GM21737 (cell line): ENCODE data around the gene ASPDH.

ENCODE experiments used
- ATAC-seq: cut with Tn5 transposase; IDR thresholded peaks from one replicate; pipeline ENCODE4 v1.9.1; 2021; ENCODE audit warnings: mild to moderate bottlenecking, moderate library complexity; ENCODE audit not compliant: unreplicated experiment

ASPDH gene

DNA sequence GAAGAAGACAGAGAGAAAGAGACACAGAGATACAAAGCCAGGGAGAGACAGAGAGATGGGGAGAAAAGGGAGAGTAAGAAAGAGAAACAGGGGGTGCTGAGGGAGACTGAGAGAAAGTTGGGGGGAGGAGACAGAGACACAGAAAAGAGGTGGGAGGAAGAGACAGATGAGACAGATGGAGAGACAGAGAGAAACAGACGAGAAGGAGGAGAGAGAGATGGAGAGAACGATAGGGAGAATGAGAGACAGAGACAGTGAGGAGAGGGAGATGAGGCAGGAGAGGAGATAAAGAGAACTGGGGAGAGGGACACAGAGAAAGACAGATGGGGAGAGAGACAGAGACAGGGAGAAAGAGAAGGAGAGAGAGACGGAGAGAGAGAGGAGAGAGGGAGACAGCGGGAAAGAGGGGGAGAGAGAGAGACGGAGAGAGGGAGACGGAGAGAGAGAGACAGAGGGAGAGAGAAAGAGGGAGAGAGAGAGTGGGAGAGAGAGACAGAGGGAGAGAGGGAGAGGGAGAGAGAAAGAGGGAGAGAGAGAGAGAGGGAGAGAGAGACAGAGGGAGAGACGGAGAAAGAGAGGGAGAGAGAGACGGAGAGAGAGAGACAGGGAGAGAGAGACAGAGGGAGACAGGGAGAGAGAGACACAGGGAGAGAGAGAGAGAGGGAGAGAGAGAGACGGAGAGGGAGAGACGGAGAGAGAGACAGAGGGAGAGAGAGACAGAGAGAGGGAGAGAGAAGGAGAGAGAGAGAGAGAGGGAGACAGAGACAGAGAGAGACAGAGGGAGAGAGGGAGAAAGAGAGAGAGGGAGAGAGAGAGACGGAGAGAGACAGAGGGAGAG lies 15.3 kb downstream of the ASPDH start:
- no peak for ATAC-seq

DNA sequence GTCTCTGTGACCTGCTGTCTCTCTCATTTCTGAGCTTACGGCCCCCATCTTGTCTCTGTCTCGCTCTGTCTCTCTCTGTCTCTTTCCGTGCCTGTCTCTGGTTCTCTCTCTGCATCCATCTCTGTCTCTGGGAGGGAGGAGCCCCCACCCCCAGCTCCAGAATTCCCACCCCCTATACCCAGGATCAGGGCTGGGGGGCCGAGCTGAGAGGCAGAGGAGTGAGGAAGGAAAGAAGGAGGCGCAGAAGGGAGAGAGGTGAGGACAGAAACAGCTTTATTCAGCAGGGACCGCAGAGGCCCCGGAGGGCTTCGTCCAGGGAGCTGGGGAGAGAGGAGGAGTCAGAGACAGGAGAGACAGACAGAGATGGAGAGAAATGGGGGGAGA lies 16.7 kb downstream of the ASPDH start:
- ATAC-seq: no peak

DNA sequence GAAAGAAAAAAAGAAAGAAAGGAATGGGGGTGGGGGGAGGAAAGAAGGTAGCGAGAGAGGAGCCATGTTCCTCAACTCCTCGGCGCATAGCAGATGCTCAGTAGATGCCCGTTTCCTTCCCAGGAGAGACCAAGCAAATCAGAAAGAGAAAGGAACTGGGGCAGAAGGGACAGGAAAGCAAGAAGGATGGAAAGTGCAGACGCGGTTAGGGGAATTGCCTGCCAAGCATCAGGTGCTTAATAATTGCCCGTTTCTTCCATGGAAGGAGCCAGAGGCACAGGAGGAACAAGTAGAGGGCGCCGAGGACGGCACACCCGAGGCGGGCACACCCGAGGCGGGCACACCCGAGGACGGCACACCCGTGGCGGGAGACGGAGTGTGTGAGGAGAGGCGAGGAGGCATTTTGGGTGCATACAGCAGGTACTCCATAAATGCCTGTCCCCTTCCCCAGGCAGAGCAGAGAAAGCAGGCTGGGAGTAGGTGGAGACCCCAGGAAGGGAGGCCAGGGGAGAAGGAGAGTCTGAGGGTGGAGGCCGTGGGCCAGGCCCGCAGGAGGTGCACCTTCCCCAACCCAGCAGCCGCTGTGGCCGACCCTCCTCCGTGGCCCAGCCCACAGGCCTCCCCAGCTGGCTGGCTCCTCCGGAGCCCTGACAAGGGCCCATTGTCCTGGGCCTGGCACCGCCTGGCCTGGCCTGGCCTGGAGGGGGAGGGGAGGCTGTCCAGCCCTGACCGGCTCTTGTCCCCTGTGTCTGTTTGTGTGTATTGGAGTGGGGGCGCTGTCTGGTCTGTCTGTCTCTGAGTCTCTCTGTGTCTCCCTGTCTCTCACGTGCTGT lies 17.3 kb downstream of the ASPDH start:
- no peak for ATAC-seq

DNA sequence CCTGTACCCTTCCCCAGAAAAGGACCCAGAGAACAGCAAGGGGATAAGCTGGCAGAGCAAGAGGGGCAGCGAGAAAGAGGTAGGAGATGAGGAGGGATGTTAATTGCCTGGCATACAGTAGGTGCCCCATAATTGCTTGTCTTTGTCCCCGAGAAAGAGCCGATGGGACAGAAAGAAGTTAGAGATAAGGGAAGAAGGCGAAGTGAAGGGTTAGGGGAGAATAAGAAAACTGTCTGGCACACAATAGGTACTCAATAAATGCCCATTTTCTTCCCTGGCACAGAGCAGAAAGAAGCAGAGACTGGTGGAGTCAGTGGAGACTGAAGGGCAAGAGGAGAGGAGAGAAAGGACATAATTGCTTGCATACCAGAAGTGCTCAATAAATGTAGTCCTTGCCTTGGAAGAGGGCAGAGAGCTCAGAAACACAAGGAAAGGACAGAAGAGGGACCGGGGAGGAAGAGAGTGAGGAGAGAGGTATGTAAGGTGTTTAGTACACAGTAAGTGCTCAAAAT lies 18.6 kb downstream of the ASPDH start:
- ATAC-seq: no peak

DNA sequence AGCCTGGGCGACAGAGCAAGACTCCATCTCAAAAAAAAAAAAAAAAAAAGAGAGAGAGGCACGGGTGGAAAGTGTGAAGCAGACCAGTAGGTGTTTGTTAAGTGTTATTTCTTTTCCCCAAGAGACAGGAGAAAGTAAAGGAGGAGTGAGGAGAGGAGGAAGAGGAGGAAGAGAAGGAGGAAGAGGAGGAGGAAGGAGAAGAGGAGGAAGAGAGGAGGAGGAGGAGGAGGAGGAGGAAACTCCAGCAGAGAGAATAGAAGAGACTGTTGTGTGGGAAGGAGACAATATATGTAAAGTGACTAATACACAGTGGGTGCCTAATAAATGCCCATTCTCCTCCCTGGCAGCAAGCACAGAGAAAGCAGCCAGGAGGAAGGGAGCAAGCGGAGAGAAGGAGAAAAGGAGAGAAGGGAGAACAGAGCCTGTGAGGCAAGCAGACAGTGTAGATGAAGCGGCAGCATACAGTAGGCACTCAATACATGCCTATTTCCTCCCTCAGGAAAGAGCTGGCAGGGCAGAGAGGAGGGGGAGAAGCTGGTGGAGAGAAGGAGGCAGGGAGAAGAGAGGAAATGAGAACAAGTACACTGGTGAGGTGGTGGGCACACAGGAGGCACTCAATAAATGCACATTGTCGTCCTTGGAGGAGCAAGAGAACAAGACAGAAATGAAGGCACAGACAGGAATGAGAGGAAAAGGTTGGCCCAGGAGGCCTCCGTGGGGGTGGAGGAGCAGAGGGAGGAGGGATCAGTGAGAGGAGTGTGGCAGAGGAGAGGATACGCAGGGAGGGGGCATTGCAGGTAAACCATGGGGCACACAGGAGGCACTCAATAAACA lies 19.3 kb downstream of the ASPDH start:
- no peak for ATAC-seq

DNA sequence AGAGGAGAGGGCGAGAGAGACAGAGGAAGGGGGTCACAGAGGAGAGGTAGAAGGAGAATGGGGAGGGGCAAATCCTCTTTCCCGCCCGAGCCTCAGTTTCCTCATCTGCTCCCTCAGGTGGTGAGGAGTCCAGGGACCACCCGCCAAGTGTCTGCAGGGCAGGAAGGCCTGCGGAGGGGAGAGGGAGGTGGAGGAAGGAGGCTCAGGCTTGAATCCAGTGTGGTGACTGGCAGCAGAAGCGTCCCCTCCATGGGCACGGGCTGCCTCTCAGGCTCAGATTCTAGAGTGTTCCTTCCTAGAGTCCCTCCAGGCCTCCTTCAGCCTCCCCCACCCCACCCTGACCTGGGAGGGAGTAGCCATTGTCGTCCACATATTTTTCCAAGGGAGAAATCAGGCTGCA lies 20.5 kb downstream of the ASPDH start:
- no peak for ATAC-seq

DNA sequence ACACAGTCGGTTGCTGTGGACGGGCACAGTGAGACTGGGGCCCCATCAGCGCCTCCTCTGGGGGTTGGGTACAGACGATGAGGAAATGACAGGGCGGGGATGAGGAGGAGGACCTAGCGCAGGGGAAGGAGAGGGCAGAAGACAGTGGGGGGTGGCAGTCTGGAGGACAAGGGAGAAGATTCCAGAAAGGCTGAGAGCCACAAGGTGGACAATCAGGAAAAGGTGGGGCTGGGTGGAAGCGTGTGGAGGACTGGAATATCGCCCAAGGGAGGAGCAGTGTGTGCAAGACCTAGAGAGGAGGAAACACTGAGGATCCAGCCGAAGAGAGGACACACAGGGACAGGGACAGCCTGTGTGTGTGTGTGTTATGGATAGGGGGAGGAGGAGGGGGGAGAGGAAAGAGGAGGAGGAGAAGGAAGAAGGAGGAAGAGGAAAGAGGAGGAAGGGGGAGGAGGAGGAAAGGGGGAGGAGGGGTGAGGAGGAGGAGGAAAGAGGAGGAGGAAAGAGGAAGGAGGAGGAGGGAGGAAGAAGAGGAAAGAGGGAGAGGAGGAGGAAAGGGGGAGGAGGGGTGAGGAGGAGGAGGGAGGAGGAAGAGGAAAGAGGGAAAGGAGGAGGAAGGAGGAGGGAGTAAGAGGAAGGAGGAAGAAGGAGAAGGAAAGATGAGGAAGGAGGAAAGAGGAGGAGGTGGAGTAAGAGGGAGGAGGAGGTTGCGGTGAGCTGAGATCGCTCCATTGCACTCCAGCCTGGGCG lies 21.2 kb downstream of the ASPDH start:
- no peak for ATAC-seq

DNA sequence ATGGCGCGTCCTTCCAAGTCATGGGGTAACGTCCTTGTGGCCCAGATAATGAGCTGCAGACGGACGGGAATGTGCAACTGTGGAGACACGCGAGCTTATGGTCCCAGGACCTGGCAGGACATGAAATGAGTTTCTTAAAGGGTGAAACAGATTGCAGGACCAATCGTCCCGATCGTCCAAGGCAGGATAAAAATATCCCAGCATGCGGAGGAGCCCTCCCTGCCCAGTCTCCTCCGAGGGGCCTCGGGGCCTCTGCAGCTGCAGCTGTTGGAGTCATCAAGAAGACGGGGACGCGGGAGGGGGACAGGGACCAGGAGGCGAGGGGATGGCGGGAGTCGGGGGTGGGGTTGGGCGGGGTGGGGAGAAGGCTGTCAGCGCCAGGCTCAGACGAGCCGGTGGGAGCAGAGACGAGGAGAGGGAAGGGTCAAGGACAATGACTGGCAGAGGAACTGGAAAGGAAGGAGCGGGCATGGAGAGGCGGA lies 22.7 kb downstream of the ASPDH start:
- ATAC-seq: no peak

DNA sequence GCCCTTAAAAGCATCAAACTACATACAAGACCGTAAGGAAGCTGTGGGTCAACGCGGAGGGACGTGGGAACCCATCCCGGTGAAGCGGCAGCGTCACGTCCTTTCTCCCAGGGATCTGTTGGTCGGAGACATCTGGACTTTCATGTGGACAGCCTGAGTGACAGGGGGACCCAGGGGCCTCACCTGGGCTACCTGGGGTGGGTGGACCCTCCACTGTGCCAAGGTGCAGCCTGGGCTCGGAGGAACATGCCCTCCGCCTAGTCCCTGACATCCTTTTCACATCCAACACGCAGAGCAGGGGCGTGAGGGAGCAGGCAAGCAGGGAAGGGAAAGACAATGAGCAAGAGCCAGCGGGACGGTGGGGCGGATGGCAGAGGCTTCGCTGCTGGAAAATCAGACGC lies 23.3 kb downstream of the ASPDH start:
- ATAC-seq: no peak

DNA sequence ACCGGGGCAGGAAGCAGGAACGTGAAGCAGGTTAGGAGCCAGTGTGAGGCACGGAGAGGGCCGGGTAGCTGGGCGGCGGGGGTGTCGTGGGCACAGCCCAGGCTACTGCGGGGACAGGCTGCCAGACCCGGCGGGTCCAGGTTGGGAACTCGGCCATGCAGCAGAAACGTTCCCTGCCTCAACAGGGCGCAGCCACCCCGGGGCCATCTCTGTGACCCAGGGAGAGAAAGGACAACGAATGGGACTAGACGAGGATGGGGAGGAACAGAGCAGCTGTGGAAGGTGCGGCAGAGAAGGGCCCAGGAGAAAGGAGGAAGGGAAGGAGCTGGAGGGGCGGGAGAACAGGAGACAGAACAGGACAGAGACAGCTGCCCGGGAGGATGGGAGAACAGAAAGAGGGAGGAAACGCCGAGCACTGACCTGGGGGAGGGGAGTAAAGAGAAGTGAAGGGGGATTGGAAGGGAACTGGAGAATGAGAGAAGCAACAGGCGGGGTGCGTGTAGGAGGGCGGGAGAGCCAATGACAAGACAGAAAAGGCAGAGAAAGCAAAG lies 24.2 kb downstream of the ASPDH start:
- ATAC-seq: no peak

DNA sequence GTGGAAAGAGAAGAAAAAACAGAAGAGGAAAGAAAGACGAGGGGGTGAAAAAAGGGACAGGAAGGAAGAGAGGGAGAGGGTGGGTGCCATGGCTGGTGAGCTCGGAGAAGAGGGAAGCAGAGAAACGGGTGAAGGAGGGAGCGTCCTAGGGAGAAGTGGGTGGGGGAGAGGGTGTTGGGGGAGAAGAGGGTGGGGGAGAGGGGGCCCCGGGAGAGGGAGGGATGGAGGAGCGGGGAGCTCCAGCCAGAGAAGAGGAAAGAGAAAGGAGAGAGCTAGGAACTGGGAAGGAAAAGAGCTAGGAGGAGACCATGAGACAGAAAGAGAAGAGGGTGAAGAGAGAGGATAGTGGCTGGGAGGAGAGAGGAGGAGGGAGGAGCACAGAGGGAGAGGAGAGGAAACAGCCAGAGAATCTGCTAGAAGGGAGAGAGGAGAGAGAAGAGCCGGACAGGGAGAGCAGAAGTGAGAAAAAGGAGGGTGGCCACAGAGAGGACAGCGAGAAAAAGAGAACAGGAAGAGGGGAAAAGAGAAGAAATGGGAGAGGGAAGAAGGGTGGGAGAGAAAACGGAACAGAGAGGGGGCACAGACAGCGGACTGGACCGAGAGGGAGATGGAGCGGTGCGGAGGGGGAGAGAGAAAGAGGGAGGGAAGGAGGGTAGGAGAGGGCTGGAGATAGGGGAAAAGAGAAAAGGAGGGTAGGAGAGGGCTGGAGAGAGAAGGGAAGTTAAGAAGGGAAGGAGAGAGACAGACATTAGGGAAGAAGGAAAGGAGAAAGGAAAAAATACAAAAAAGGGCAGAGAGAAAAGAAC lies 25.1 kb downstream of the ASPDH start:
- ATAC-seq: no peak

DNA sequence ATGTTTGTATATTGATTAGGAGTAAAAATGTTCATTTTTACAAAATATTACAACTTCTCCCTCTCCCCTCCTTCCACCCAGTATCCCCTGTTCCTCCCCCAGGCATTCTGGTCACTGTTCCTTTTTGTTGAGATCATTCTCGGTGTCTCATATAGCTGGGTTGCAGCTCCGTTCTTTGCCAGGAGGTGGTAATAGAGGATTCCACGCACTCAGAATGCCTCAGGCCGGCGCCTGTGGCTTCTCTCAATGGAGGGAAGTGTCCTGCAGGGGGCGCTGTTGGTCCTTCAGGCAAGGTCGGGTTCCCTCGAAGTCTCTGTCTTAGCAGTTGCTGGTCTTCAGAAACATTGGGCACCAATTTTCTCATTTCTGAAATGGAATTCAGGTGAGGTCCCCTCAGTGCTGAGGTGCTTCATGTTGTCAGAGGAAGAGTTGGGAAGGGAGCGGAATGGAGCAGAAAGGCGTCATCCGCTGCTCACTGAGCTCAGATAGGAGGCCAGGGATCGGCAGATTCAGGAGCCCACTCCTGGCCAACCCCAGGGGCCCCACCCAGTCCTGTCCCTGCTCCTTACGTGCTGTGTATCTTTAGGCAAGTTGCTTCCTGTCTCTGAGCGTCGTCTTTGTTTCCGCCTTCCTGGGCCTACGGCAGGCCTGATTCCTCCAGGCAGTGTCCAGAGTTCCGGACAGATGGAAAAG lies 26.7 kb downstream of the ASPDH start:
- no peak for ATAC-seq

DNA sequence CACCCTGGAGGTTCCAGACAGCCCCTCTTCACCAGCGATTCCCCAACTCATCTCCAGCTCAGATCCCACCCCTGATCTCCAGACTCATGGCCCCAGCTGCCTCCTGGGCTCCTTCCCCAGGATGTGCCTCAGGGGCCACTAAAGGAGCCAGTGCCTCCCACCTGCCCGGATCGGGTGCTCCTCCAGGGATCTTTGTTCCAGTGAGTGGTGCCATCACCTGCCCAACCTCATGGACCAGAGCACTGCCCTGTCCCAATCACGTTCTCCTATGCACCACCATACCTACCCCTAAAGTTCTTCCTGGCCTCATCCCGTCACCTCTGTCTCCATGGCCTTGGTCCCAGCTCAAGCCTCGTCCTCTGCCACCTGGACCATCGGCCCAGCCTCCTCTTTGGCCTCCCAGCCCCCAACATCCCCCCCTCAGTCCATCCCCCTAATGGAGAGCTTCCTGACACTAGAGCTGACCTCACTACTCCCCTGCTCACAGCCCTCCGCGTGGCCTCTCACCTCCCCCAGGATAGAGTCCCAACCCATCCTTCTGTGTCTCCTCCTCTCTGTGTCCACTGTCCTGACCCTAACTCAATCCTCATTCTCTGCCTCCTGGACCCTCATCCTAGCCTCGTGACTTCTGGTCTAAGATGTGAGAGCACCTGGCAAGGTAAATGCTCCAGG lies 28.3 kb downstream of the ASPDH start:
- no peak for ATAC-seq

DNA sequence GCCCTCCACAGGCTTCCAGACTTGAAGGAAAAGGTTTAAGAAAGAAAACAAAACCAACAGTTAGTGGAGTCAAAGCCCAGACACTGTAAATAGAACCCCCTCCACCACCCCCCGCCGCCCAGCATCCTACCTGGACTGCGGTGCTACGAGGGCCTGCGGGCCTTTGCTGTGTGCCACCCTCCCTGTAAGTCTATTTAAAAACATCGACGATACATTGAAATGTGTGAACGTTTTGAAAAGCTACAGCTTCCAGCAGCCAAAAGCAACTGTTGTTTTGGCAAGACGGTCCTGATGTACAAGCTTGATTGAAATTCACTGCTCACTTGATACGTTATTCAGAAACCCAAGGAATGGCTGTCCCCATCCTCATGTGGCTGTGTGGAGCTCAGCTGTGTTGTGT lies 30.8 kb downstream of the ASPDH start:
- ATAC-seq: no peak

DNA sequence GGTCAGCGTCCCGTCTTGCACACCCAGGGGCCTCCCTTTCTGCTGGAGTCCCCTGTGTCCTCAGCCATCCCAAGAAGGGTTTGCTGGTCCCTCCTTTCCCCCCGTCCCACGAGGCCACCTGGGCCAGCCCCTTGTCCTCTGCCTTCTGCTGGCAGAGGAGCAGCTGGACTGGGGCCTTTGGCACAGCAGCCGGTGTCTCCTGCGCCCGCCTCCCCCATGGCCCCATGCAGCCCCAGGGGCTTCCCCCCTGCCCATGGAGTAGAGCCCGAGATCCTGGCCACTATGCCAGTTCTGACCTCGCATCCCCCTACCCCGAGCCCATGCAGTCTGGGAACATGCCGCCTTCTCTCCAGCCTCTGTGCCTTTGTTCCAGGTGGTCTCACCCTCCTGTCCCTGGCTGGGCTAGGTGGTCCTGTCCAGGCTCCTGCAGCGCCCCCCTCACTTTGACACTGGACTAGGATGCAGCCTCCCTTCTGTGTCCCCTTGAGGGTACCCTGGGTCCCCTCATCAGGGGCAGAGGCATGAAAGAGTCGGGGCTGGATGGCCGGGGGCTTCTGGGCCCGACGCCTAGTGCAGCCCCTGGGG lies 31.4 kb downstream of the ASPDH start:
- no peak for ATAC-seq

DNA sequence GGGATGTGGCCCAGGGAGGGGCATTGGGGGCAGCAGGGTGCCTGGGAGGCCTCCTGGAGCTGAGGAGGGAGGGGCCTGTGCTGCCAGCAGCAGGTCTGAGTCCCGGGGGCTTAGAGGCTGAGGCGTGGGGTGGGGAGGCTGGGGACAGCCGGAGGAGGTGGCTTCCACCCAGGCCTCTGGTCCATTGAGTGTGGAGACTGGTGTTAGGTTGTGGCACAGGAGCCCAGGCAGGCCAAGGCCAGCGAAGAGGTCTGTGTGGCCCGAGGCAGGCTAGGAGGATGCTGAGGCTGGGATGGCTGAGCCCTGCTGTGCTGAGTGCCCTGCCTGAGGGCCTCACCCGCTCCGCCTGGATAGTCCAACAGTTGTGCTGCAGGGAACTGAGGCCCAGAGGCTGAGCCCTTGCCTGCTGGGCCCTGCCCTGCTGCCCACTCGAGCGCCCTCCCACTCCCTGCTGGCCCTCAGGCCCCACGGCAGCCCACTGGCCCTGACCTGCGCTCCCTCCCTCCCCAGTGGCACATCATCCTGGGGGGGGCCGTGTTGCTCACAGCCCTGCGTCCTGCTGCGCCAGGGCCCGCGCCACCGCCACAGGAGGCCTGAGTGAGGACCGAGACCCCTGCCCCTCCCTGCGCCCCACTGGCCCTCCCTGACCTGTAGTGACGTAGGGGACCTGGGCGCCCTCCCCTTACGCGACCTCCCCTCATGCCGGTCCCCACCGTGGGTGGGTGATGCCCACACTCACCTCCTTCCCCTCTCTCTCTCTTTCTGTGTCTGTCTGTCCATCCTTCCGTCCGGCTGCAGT lies 32.2 kb downstream of the ASPDH start:
- ATAC-seq: no peak
